HepG2 (cell line): ENCODE measurements around the gene EMID1. TPM values are rescaled to one million over a fixed set of nuclear protein-coding genes. Genes with fewer than 3 reads are reported as not detected.

Experiments
- ATAC-seq: fragments of 200-7000 bp; cut with Tn5 transposase; 3 replicates; pipeline ENCODE4 v1.9.1; 2020; ENCODE audit warnings: mild to moderate bottlenecking, moderate library complexity
- BruUV-seq: library from RNA; stranded (reverse); fragments of 400-500 nt; replicated peaks from 2 replicates; lab custom pipeline; 2021; lab: Mats Ljungman, UMichigan
- CTCF ChIA-PET: fragments of 300-600 bp; formaldehyde crosslinking; extraction: SDS; loops from one replicate; lab custom pipeline; 2021; ENCODE audit warnings: low total read pairs, inconsistent platforms, low intra/inter-chr PET ratio; lab: Yijun Ruan, JAX
- POLR2A ChIA-PET: fragments of 350-600 bp; sonication (Branson Sonifier 250); formaldehyde crosslinking; loops from one replicate; lab custom pipeline; 2020; ENCODE audit warnings: antibody characterized with exemption, inconsistent platforms; lab: Yijun Ruan, JAX
- DNase-seq: peaks from one replicate; pipeline ENCODE4 v3.0.0-alpha.2; 2015; ENCODE audit warnings: low spot score
- FAIRE-seq: peaks from 3 replicates; lab custom pipeline; 2011; peaks lifted over from hg19 to GRCh38; lab: Jason Lieb, UNC
- H2AFZ ChIP-seq: one replicate; pipeline ENCODE4 v1.6.1; 2011; ENCODE audit warnings: low read length, inconsistent platforms
- H3K27ac ChIP-seq: fragments of 300-600 bp; 3 replicates; pipeline ENCODE4 v1.8.0; 2011; ENCODE audit warnings: mixed run types, mild to moderate bottlenecking, mixed read lengths, low read length, inconsistent platforms; ENCODE audit not compliant: insufficient read depth; ENCODE audit errors: extremely low read length
- H3K27me3 ChIP-seq, 2 experiments: fragments of 200-600 bp in 1 of 2; 2 replicates in 1 of 2; 3 replicates in 1 of 2; pipeline versions ENCODE4 v1.6.0 to v1.8.0; 2011; ENCODE audit warnings: low read length in 2 of 2, mild to moderate bottlenecking in 2 of 2, moderate library complexity in 2 of 2, inconsistent platforms in 1 of 2; ENCODE audit not compliant: insufficient read depth in 2 of 2, control insufficient read depth in 1 of 2
- H3K36me3 ChIP-seq, 2 experiments: fragments of 200-600 bp in 1 of 2; replicated peaks in 1 of 2; 2 replicates in 1 of 2; 3 replicates in 1 of 2; pipeline versions ENCODE4 v1.5.1 to v1.8.0; 2011; ENCODE audit warnings: low read length in 2 of 2, inconsistent platforms in 1 of 2; ENCODE audit not compliant: insufficient read depth in 2 of 2, control insufficient read depth in 1 of 2
- H3K4me1 ChIP-seq: 2 replicates; pipeline ENCODE4 v1.5.1; 2012; ENCODE audit warnings: low read length, inconsistent platforms; ENCODE audit not compliant: insufficient read depth
- H3K4me2 ChIP-seq: 2 replicates; pipeline ENCODE4 v1.6.0; 2011; ENCODE audit warnings: low read depth, low read length, inconsistent platforms
- H3K4me3 ChIP-seq, 3 experiments: fragments of 200-600 bp in 1 of 3; sonication (generic), shearing (Covaris generic) in 1 of 3; replicated peaks in 1 of 3; 2 replicates each; pipeline ENCODE4 v1.5.1; 2011 to 2016; ENCODE audit warnings: low read length in 3 of 3, inconsistent platforms in 2 of 3, low read depth in 2 of 3, mild to moderate bottlenecking in 2 of 3, control low read depth in 1 of 3, mixed read lengths in 1 of 3; ENCODE audit not compliant: insufficient read depth in 1 of 3
- H3K79me2 ChIP-seq: one replicate; pipeline ENCODE4 v1.6.1; 2011; ENCODE audit warnings: low read length, inconsistent platforms; ENCODE audit not compliant: insufficient read depth
- H3K9ac ChIP-seq: 2 replicates; pipeline ENCODE4 v1.6.0; 2011; ENCODE audit warnings: mild to moderate bottlenecking, low read depth, low read length, inconsistent platforms; ENCODE audit not compliant: insufficient read depth
- H3K9me3 ChIP-seq: 2 replicates; pipeline ENCODE4 v1.5.1; 2012; ENCODE audit warnings: mild to moderate bottlenecking, low read length
- H4K20me1 ChIP-seq: 2 replicates; pipeline ENCODE4 v1.6.0; 2011; ENCODE audit warnings: inconsistent platforms, mild to moderate bottlenecking, low read length, moderate library complexity; ENCODE audit not compliant: insufficient read depth
- FOXA3 ChIP-seq: IDR thresholded peaks from 2 replicates; pipeline ENCODE4 v1.6.1; 2016; ENCODE audit warnings: missing genetic modification reagents, missing compliant biosample characterization
- HNF1A ChIP-seq, 2 experiments: sonication (generic) in 1 of 2; formaldehyde crosslinking in 1 of 2; IDR thresholded peaks; 2 replicates each; pipeline versions ENCODE4 v1.4.0 to v1.6.1; 2016 to 2020; ENCODE audit warnings: borderline replicate concordance in 1 of 2, low read depth in 1 of 2, mild to moderate bottlenecking in 1 of 2, missing genetic modification reagents in 1 of 2
- HNRNPLL ChIP-seq: fragments of 200-400 bp; formaldehyde crosslinking; IDR thresholded peaks from 2 replicates; pipeline ENCODE4 v1.6.1; 2017; ENCODE audit warnings: mild to moderate bottlenecking, low read depth, low read length; ENCODE audit not compliant: poor library complexity, severe bottlenecking
- KLF12 ChIP-seq: sonication (generic); formaldehyde crosslinking; IDR thresholded peaks from 2 replicates; pipeline ENCODE4 v1.4.0; 2020; ENCODE audit warnings: missing genetic modification reagents, borderline replicate concordance
- RCOR2 ChIP-seq: IDR thresholded peaks from 2 replicates; pipeline ENCODE4 v1.6.1; 2016; ENCODE audit warnings: missing biosample characterization, missing genetic modification reagents
- TGIF2 ChIP-seq: IDR thresholded peaks from 2 replicates; pipeline ENCODE4 v1.6.1; 2016; ENCODE audit warnings: control low read depth, missing compliant biosample characterization
- TOPORS ChIP-seq: sonication (generic); formaldehyde crosslinking; IDR thresholded peaks from 2 replicates; pipeline ENCODE4 v1.8.0; 2023; ENCODE audit warnings: mild to moderate bottlenecking, missing genetic modification reagents
- TP53 ChIP-seq: sonication (generic); formaldehyde crosslinking; conservative IDR thresholded peaks from 2 replicates; pipeline ENCODE4 v1.4.0; 2020; ENCODE audit warnings: missing genetic modification reagents
- ZBTB39 ChIP-seq: sonication (generic); formaldehyde crosslinking; IDR thresholded peaks from 2 replicates; pipeline ENCODE4 v1.5.0; 2020; ENCODE audit warnings: missing genetic modification reagents
- ZFX ChIP-seq: sonication (generic); formaldehyde crosslinking; IDR thresholded peaks from 2 replicates; pipeline ENCODE4 v1.4.0; 2020; ENCODE audit warnings: mild to moderate bottlenecking, low read depth, missing genetic modification reagents, moderate library complexity
- ZNF136 ChIP-seq: sonication (generic); formaldehyde crosslinking; IDR thresholded peaks from 2 replicates; pipeline ENCODE4 v1.8.1; 2022; ENCODE audit warnings: low read depth, mild to moderate bottlenecking, moderate library complexity, missing genetic modification reagents
- ZNF598 ChIP-seq: sonication (generic); formaldehyde crosslinking; IDR thresholded peaks from 2 replicates; pipeline ENCODE4 v1.5.1; 2020; ENCODE audit warnings: mild to moderate bottlenecking, missing genetic modification reagents, borderline replicate concordance
- ZSCAN21 ChIP-seq: sonication (generic); formaldehyde crosslinking; IDR thresholded peaks from 2 replicates; pipeline ENCODE4 v1.8.0; 2022; ENCODE audit warnings: mild to moderate bottlenecking, missing genetic modification reagents, moderate library complexity, borderline replicate concordance
- WGBS: methylation state at CpG from one replicate; pipeline ENCODE4 v1.1.6; 2017; ENCODE audit warnings: low lambda C conversion rate; 5-methylcytosine and 5-hydroxymethylcytosine counted together
- in situ Hi-C: cut with HindIII; loops from 2 replicates; pipeline ENCODE4 v1.10.0; 2017; ENCODE audit warnings: low pct_unique_long_range_greater_than_20kb; ENCODE audit not compliant: extremely low pct_ligation_motif_present
- intact Hi-C: fragments of 100-400 bp; cut with micrococcal nuclease; formaldehyde crosslinking; loops from one replicate; pipeline ENCODE4 v1.10.0; 2022; ENCODE audit not compliant: unreplicated experiment
- polyA plus RNA-seq, 8 experiments: library from polyadenylated mRNA; depleted of rRNA in 3 of 8; stranded (reverse) in 7 of 8; unstranded in 1 of 8; fragments of >200 nt; fragmentation: Illumina TruSeq in 4 of 8; extraction: Trizol in 4 of 8; gene quantifications; 2 replicates each; pipeline versions ENCODE4 v1.2.1 to v1.2.3, GENCODE V29; 2011 to 2016; ENCODE audit warnings: low read depth in 4 of 8, missing spikeins in 1 of 8, mixed read lengths in 1 of 8; ENCODE audit not compliant: insufficient read depth in 1 of 8
- total RNA-seq, 5 experiments: library from RNA; depleted of rRNA; stranded (reverse); fragments of >200 nt; fragmentation: Illumina TruSeq; extraction: Trizol; gene quantifications; 2 replicates each; pipeline ENCODE4 v1.2.3, GENCODE V29; 2016; ENCODE audit warnings: low read depth in 1 of 5
- TF ChIP-seq, protein P1 (sequence below): sonication (generic); formaldehyde crosslinking; IDR thresholded peaks from 2 replicates; pipeline ENCODE4 v1.5.0; 2020; ENCODE audit warnings: missing genetic modification reagents
- TF ChIP-seq, protein P2 (sequence below): sonication (generic); formaldehyde crosslinking; IDR thresholded peaks from 2 replicates; pipeline ENCODE4 v1.5.0; 2020; ENCODE audit warnings: missing genetic modification reagents

EMID1 gene
- total and polyA plus RNA-seq, 2 of the 13 experiments (the other 11 are each of a cell fraction or from before 2014, with no cell fraction given) = 0.45 to 0.82 TPM

DNA sequence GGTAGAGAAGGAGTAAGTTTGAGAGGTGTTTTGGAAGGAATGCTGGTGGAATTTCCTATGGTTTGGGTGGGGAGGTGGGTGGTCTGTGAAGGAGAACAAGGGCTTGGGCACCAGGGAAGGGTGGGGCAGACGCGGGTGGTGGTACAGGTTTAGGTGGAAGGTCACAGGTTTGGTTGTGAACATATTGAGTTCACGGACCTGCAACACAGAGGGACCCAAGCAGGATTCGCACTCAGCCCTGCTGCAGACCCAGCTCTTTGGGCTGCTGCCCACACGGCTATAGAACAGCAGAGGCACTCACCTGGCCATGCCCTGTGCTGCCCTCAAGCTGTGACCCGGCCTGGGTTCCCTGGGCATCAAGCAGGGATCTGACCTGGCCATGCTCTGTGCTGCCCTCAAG is 33.5 kb upstream of the EMID1 start (continued):
- TF ChIP-seq ZBTB39 (no peak), FOXA3 (CRISPR knock-in tag) (no peak), RCOR2 (CRISPR knock-in tag) (no peak), ZSCAN21 (CRISPR knock-in tag) (no peak)
- TF ChIP-seq, all 625 proteins: peak for 0

DNA sequence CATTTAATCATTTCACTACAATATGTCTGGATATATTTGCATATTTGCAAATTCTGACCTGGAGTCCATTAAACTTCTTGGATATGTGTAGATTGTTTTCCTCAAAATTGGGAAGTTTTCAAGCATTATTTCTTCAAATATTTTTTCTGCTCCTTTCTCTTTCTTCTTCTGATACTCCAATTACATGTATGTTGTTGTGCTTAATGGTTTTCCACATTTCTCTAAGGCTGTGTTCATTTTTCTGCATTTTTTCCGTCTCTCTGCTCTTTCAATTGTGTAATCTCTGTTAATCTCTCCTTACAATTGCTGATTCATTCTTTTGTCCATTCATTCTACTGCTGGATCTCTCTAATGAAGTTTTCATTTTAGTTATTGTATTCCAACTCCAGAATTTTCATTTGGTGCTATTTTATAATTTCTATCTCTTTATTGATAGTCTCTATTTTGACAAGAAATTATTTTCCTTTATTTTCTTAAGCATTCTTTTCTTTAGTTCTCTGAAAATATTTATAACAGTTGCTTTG is 30.3 kb upstream of the EMID1 start:
- WGBS = 29% methylated on average over 1 of the region's 1 CpG
- H3K27me3 ChIP-seq = peaks cover 2 to 10% of the 10 kb centered on the region in 2 experiments; a peak in 3 of 5 replicates
- no peaks in the 10 kb centered on the region for H4K20me1 ChIP-seq
- DNase-seq = no peak
- H3K9me3 ChIP-seq = peaks cover 9% of the 10 kb centered on the region
- H3K4me3 ChIP-seq = no peak overlapping the region
- no peak overlapping the region for H2AFZ ChIP-seq
- no peak overlapping the region for H3K9ac ChIP-seq
- no peak for FAIRE-seq
- H3K27ac ChIP-seq = no peak overlapping the region
- no peaks in the 10 kb centered on the region for H3K36me3 ChIP-seq
- BruUV-seq = no TSS peak
- intact Hi-C loops = loop anchor here (1.0 kb wide), 1 partner anchor 11 kb away; no protein-coding TSS in a partner anchor
- ChIA-PET CTCF (no interaction called here), POLR2A (no interaction called here)
- H3K79me2 ChIP-seq = no peaks in the 10 kb centered on the region
- peaks cover 7% of the 10 kb centered on the region; the same call in 1 of the 2 replicates for H3K4me1 ChIP-seq
- no peak for ATAC-seq
- in situ Hi-C loops = no loop called here
- H3K4me2 ChIP-seq = no peak overlapping the region
- TF ChIP-seq KLF12 (CRISPR knock-in tag) (no peak), ZNF136 (CRISPR knock-in tag) (no peak), ZFX (CRISPR knock-in tag) (no peak), TP53 (CRISPR knock-in tag) (no peak), TGIF2 (CRISPR knock-in tag) (no peak), ZNF598 (CRISPR knock-in tag) (no peak), HNRNPLL (no peak), TOPORS (CRISPR knock-in tag) (no peak), HNF1A (IDR thresholded peaks at IDR 0.05; ENCODE audit: low read depth) (no peak), HNF1A (CRISPR knock-in tag; IDR thresholded peaks at IDR 0.05; ENCODE audit: borderline replicate concordance) (no peak)
- TF ChIP-seq, protein P1, sequence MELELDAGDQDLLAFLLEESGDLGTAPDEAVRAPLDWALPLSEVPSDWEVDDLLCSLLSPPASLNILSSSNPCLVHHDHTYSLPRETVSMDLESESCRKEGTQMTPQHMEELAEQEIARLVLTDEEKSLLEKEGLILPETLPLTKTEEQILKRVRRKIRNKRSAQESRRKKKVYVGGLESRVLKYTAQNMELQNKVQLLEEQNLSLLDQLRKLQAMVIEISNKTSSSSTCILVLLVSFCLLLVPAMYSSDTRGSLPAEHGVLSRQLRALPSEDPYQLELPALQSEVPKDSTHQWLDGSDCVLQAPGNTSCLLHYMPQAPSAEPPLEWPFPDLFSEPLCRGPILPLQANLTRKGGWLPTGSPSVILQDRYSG (CRISPR knock-in tag) = no peak
- TF ChIP-seq, protein P2, sequence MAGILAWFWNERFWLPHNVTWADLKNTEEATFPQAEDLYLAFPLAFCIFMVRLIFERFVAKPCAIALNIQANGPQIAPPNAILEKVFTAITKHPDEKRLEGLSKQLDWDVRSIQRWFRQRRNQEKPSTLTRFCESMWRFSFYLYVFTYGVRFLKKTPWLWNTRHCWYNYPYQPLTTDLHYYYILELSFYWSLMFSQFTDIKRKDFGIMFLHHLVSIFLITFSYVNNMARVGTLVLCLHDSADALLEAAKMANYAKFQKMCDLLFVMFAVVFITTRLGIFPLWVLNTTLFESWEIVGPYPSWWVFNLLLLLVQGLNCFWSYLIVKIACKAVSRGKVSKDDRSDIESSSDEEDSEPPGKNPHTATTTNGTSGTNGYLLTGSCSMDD (CRISPR knock-in tag) = no peak
